ENCODE data around the gene CDH13.

DNA sequence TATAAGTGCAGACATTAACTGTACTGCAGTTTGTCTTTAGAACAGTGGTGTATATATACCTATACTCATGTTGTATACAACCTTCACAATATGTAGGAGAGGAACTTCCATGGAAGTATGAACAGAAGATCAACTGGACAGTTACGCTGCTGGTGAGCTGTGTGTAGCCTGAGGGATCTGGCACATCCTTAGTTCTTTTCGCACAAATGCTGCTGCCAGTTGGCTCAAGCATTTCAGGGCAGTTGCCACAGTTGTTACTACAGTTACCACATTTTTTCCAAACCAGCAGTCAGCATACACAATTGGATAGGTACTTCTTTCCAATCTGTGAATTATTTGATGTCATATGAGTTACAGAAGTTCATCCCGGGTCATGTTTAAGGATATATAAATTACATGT is 641.4 kb downstream of the CDH13 start:
- TF ChIP-seq, protein P1, sequence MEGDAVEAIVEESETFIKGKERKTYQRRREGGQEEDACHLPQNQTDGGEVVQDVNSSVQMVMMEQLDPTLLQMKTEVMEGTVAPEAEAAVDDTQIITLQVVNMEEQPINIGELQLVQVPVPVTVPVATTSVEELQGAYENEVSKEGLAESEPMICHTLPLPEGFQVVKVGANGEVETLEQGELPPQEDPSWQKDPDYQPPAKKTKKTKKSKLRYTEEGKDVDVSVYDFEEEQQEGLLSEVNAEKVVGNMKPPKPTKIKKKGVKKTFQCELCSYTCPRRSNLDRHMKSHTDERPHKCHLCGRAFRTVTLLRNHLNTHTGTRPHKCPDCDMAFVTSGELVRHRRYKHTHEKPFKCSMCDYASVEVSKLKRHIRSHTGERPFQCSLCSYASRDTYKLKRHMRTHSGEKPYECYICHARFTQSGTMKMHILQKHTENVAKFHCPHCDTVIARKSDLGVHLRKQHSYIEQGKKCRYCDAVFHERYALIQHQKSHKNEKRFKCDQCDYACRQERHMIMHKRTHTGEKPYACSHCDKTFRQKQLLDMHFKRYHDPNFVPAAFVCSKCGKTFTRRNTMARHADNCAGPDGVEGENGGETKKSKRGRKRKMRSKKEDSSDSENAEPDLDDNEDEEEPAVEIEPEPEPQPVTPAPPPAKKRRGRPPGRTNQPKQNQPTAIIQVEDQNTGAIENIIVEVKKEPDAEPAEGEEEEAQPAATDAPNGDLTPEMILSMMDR (conservative IDR thresholded peaks at IDR 0.05; ENCODE audit: low read depth, low read length), result no peak
- TF ChIP-seq EZH2 (IDR thresholded peaks at IDR 0.05; ENCODE audit: borderline replicate concordance, low read depth, low read length, poor library complexity, severe bottlenecking), result no peak

Data from A673 (cell line).